Thyroid gland (tissue), 4 donors: ENCODE results near the gene MAP3K9.

Experiments used
- POLR2A ChIP-seq, 2 donors: fragments of 450-650 bp; IDR thresholded peaks; one replicate each; pipeline ENCODE4 v1.6.1; 2017; ENCODE audit warnings: antibody characterized with exemption in 2 of 2, mild to moderate bottlenecking in 2 of 2, moderate library complexity in 1 of 2
- TF ChIP-seq, protein P1 (sequence below), 6 experiments: fragments of 200-600 bp in 3 of 6; fragments of 450-650 bp in 3 of 6; sonication (generic) in 3 of 6; IDR thresholded peaks; one replicate each; pipeline ENCODE4 v1.5.1; 2016 to 2019; ENCODE audit warnings: antibody characterized with exemption in 6 of 6, mild to moderate bottlenecking in 2 of 6, inconsistent platforms in 1 of 6, moderate library complexity in 1 of 6

DNA sequence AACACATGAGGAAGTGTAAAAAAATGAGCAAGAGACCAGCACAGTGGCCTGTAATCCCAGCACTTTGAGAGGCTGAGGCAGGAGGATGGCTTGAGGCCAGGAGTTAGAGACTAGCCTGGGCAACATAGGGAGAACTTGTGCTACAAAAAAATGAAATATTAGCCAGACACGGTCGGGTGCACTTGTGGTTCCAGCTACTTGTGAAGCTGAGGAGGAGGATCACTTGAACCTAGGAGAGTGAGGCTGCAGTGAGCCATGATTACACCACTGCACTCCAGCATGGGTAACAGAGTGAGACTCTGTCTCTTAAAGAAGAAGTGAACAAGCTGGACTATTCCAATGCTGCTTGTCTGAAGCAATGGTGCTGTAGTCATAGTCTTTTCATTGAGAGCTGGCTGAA is 36.3 kb upstream of the MAP3K9 start:
- TF ChIP-seq, protein P1, sequence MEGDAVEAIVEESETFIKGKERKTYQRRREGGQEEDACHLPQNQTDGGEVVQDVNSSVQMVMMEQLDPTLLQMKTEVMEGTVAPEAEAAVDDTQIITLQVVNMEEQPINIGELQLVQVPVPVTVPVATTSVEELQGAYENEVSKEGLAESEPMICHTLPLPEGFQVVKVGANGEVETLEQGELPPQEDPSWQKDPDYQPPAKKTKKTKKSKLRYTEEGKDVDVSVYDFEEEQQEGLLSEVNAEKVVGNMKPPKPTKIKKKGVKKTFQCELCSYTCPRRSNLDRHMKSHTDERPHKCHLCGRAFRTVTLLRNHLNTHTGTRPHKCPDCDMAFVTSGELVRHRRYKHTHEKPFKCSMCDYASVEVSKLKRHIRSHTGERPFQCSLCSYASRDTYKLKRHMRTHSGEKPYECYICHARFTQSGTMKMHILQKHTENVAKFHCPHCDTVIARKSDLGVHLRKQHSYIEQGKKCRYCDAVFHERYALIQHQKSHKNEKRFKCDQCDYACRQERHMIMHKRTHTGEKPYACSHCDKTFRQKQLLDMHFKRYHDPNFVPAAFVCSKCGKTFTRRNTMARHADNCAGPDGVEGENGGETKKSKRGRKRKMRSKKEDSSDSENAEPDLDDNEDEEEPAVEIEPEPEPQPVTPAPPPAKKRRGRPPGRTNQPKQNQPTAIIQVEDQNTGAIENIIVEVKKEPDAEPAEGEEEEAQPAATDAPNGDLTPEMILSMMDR (IDR thresholded peaks at IDR 0.05) = no peak
- TF ChIP-seq POLR2A (IDR thresholded peaks at IDR 0.05) = no peak
